OCI-LY3 (cell line): ENCODE measurements around the gene EXD3.

Experiments used
- H2AFZ ChIP-seq: fragments of 200-600, 300-600 bp; shearing (Covaris generic); 2 replicates; pipeline ENCODE4 v1.6.0; 2014; ENCODE audit warnings: antibody characterized with exemption, low read depth, low read length
- H3K27ac ChIP-seq: fragments of 200-600, 300-600 bp; sonication (generic); 2 replicates; pipeline ENCODE4 v1.5.1; 2014; ENCODE audit warnings: mild to moderate bottlenecking, low read length, moderate library complexity, mixed read lengths
- H3K27me3 ChIP-seq: fragments of 200-600, 300-600 bp; sonication (generic); 2 replicates; pipeline ENCODE4 v1.6.1; 2014; ENCODE audit warnings: low read depth, low read length, mixed read lengths
- H3K36me3 ChIP-seq: fragments of 200-600, 300-600 bp; sonication (generic); replicated peaks from 2 replicates; pipeline ENCODE3; 2014; ENCODE audit warnings: low read depth, low read length, mixed read lengths
- H3K4me1 ChIP-seq: fragments of 300-600, 200-600 bp; sonication (generic); 2 replicates; pipeline ENCODE4 v1.6.1; 2014; ENCODE audit warnings: low read length, mixed read lengths
- H3K4me2 ChIP-seq: fragments of 200-600, 300-600 bp; sonication (generic); 2 replicates; pipeline ENCODE4 v1.6.1; 2014; ENCODE audit warnings: low read length, mixed read lengths
- H3K4me3 ChIP-seq: fragments of 300-600, 200-600 bp; sonication (generic); 2 replicates; pipeline ENCODE4 v1.5.1; 2014; ENCODE audit warnings: antibody characterized with exemption, mild to moderate bottlenecking, low read length, moderate library complexity
- H3K79me2 ChIP-seq: fragments of 300-600, 200-600 bp; shearing (Covaris generic); 2 replicates; pipeline ENCODE4 v1.6.1; 2014; ENCODE audit warnings: mild to moderate bottlenecking, low read length, mixed read lengths
- H3K9ac ChIP-seq: fragments of 300-600, 200-600 bp; shearing (Covaris generic); 2 replicates; pipeline ENCODE4 v1.6.0; 2014; ENCODE audit warnings: mild to moderate bottlenecking, low read length, moderate library complexity
- H3K9me3 ChIP-seq: fragments of 200-600, 300-600 bp; shearing (Covaris generic); 2 replicates; pipeline ENCODE4 v1.6.1; 2014; ENCODE audit warnings: low read length, mixed read lengths; ENCODE audit not compliant: insufficient read depth
- H4K20me1 ChIP-seq: fragments of 200-600, 300-600 bp; sonication (generic); 2 replicates; pipeline ENCODE4 v1.6.1; 2016; ENCODE audit warnings: low read length, mixed read lengths; ENCODE audit not compliant: insufficient read depth
- EZH2phosphoT487 ChIP-seq: fragments of 200-600 bp; shearing (Covaris generic); IDR thresholded peaks from 2 replicates; pipeline ENCODE4 v1.6.1; 2018; ENCODE audit warnings: antibody characterized with exemption, mixed run types, low read depth
- TF ChIP-seq, protein P1 (sequence below): fragments of 200-600, 300-600 bp; sonication (generic); IDR thresholded peaks from 2 replicates; pipeline ENCODE4 v1.5.1; 2014; ENCODE audit warnings: antibody characterized with exemption, low read length, low read depth

EXD3 gene

DNA sequence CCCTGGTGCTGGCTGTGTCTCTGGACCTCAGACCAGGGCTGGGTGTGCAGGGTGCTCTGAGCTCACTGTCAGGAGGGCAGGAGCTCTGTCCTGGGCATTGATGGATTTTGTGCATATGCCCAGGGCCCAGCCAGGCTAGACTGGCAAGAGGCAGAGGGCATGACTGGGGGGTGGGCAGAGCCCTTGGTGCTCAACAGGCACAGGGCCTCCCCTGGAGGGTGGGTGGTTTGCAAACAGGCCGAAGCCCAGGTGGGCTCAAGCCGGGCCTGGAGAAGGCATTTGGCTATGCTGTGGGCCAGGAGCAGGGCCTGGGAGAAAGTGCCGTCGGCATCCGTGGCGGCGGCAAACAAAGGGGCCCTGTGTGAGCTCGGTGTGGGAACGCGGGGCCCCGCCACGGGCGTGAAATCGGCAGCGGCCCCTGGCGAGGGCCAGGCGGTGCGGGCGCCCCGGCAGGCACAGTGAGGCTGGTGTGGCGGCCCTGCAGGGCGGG lies 119.0 kb downstream of the EXD3 start:
- Histone ChIP-seq H3K4me1 (peaks cover 13% of the 10 kb centered on the region), H4K20me1 (no peaks in the 10 kb centered on the region), H2AFZ (no peak overlapping the region), H3K4me3 (no peak overlapping the region), H3K4me2 (no peak overlapping the region), H3K9ac (no peak overlapping the region), H3K9me3 (no peaks in the 10 kb centered on the region), H3K79me2 (no peaks in the 10 kb centered on the region), H3K27ac (no peak overlapping the region), H3K36me3 (no peaks in the 10 kb centered on the region), H3K27me3 (no peaks in the 10 kb centered on the region)
- TF ChIP-seq, protein P1, sequence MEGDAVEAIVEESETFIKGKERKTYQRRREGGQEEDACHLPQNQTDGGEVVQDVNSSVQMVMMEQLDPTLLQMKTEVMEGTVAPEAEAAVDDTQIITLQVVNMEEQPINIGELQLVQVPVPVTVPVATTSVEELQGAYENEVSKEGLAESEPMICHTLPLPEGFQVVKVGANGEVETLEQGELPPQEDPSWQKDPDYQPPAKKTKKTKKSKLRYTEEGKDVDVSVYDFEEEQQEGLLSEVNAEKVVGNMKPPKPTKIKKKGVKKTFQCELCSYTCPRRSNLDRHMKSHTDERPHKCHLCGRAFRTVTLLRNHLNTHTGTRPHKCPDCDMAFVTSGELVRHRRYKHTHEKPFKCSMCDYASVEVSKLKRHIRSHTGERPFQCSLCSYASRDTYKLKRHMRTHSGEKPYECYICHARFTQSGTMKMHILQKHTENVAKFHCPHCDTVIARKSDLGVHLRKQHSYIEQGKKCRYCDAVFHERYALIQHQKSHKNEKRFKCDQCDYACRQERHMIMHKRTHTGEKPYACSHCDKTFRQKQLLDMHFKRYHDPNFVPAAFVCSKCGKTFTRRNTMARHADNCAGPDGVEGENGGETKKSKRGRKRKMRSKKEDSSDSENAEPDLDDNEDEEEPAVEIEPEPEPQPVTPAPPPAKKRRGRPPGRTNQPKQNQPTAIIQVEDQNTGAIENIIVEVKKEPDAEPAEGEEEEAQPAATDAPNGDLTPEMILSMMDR: no peak
- no peak for TF ChIP-seq EZH2phosphoT487

DNA sequence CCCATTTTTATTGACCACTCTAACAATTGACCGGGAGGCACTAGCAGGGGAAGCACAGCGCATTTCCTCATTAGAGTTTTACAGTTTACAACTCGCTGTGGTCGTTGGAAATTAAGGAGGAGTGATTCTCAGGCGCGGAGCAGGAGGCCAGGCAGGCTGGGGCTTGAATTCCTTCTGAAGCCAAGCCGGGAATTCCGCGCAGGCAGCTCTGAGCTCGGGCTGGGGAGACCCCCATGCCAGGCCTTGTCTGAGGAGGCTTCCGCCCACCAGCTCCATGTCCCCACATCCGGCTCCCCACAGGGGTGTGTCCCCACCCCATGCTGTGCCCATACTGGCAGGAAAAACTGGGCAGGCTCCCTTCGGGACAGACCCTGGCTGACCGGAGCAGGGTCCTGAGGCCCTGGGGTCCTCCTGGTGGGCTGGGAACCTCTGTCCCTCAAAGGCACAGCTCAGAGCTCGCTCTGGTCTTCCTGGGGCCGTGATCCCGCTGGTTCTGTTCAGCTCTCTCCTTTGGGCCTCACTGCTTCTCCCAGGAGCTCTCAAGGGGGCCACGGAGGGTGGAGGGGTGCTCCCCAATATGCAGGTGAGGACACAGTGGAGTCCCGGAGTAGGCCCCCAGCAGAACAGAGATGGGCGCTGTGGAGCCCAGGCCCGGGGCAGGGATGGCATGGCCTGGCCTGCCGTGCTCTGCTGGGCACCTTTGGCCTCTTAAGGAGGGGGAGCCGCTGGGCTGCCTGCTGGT lies 119.6 kb downstream of the EXD3 start:
- Histone ChIP-seq H3K79me2 (no peaks in the 10 kb centered on the region), H3K4me2 (no peak overlapping the region), H3K9ac (no peak overlapping the region), H3K27me3 (no peaks in the 10 kb centered on the region), H2AFZ (no peak overlapping the region), H4K20me1 (no peaks in the 10 kb centered on the region), H3K27ac (no peak overlapping the region), H3K4me1 (peaks cover 19% of the 10 kb centered on the region), H3K36me3 (no peaks in the 10 kb centered on the region), H3K4me3 (no peak overlapping the region), H3K9me3 (no peaks in the 10 kb centered on the region)
- no peak for TF ChIP-seq EZH2phosphoT487
- TF ChIP-seq, protein P1: no peak

DNA sequence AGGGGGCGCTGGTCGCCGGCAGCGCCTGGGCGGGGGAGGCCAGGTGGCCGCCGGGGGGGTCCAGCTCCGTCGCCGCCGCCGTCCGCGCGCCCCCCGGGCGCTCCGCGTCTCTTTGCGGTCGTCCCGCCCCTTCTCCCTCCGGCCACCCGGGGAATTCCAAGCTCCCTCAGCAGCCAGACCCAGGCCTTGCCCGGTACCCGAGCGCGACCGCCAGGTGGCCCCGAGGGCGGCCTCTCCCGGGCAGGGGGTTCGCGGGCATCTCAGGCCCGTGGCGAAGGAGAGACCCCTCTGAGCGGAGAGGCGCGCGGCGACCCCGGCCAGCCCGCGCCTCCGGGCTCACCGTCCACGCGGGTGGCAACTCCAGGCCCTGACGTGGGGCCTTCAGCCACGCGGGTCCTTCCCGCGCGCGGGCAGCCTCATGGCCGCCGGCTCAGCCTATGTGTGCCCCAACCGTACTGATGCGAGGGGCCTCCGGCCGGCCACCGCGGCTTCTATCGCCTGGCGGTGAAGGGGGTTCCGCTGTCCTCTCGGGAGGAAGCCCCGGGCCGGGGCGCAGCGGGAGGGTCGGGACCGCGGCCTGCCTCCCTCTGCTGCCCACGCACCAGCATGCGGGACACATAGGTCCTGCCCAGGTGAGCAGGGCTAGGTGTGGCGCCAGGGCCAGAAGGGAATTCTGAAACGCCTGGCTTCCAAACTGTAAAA lies 120.4 kb downstream of the EXD3 start:
- no peak overlapping the region for H3K4me2 ChIP-seq
- H3K4me3 ChIP-seq: no peak overlapping the region
- no peak overlapping the region for H3K27ac ChIP-seq
- H3K9ac ChIP-seq: no peak overlapping the region
- H3K36me3 ChIP-seq: no peaks in the 10 kb centered on the region
- H3K9me3 ChIP-seq: no peaks in the 10 kb centered on the region
- TF ChIP-seq, protein P1: no peak
- no peak for TF ChIP-seq EZH2phosphoT487
- H3K4me1 ChIP-seq: peaks cover 25% of the 10 kb centered on the region
- H2AFZ ChIP-seq: no peak overlapping the region
- no peaks in the 10 kb centered on the region for H3K79me2 ChIP-seq
- no peaks in the 10 kb centered on the region for H4K20me1 ChIP-seq
- no peaks in the 10 kb centered on the region for H3K27me3 ChIP-seq

DNA sequence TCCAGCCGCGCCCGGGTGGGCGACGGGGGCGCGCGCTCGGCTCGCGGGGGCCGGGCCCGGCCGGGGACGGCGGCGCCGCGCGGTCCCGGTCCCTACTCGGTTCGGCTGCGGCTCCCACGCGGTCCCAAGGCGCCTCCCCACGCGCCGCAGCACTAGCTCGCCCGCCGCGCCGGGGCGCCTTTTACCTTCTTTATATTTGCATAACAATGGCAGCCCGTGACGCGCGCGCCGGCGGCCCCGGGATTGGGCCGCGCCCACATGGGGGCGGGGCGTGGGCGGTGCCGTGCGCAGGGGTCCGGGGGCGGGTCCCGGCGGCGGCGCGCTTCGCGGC lies 120.9 kb downstream of the EXD3 start, which contains the start of gene NRARP:
TSS of gene NRARP (minus strand) at position 154 of the 331 bp plus-strand sequence. CDS start 343 bp downstream, outside the sequence.
- no peaks in the 10 kb centered on the region for H3K27me3 ChIP-seq
- H2AFZ ChIP-seq: no peak within 1 kb of the TSS
- no peak within 1 kb of the TSS for H3K9ac ChIP-seq
- TF ChIP-seq EZH2phosphoT487: no peak
- TF ChIP-seq, protein P1: no peak
- no peak within 1 kb of the TSS for H3K27ac ChIP-seq
- no peaks in the 10 kb centered on the region for H3K9me3 ChIP-seq
- no peaks in the 10 kb centered on the region for H4K20me1 ChIP-seq
- H3K36me3 ChIP-seq: no peaks in the 10 kb centered on the region
- H3K4me1 ChIP-seq: peaks cover 30% of the 10 kb centered on the region
- no peak within 1 kb of the TSS for H3K4me2 ChIP-seq
- no peaks in the 10 kb centered on the region for H3K79me2 ChIP-seq
- no peak within 1 kb of the TSS for H3K4me3 ChIP-seq
